HEK293T (cell line): ENCODE results near the gene TBC1D10A.

Source experiments
- FOXM1 ChIP-seq: fragments of 450-650 bp; IDR thresholded peaks from 2 replicates; pipeline ENCODE4 v1.6.1; 2017; ENCODE audit warnings: mild to moderate bottlenecking, borderline replicate concordance
- NFRKB ChIP-seq: fragments of 450-650 bp; IDR thresholded peaks from 2 replicates; pipeline ENCODE4 v1.6.1; 2016; ENCODE audit warnings: mild to moderate bottlenecking, moderate library complexity
- SP1 ChIP-seq: fragments of 450-650 bp; IDR thresholded peaks from 2 replicates; pipeline ENCODE4 v1.6.1; 2017
- SUZ12 ChIP-seq: fragments of 450-650 bp; IDR thresholded peaks from 2 replicates; pipeline ENCODE4 v1.6.1; 2016; ENCODE audit warnings: mild to moderate bottlenecking

GRCh38 chr22:30321461-30321860 is 5.3 kb downstream of the TBC1D10A start:
- TF ChIP-seq SP1 (no peak), SUZ12 (no peak), NFRKB (no peak), FOXM1 (no peak)
